DND-41 (cell line): ENCODE data around the gene ULBP2.
"Not testable (repeated sequence)": the region's sequence is repeated elsewhere in the genome, so short reads cannot be mapped to it uniquely, and the experiment has no call there.

Experiments
- EZH2 ChIP-seq: IDR thresholded peaks from 3 replicates; pipeline ENCODE4 v1.6.1; 2012; ENCODE audit warnings: borderline replicate concordance, low read depth, mild to moderate bottlenecking, moderate library complexity, low read length, inconsistent platforms; ENCODE audit not compliant: severe bottlenecking
- TF ChIP-seq, protein P1 (sequence below): IDR thresholded peaks from 2 replicates; pipeline ENCODE4 v1.5.1; 2012; ENCODE audit warnings: borderline replicate concordance, low read length, moderate library complexity, mild to moderate bottlenecking; ENCODE audit not compliant: poor library complexity, severe bottlenecking; ENCODE audit errors: extremely low read depth

DNA sequence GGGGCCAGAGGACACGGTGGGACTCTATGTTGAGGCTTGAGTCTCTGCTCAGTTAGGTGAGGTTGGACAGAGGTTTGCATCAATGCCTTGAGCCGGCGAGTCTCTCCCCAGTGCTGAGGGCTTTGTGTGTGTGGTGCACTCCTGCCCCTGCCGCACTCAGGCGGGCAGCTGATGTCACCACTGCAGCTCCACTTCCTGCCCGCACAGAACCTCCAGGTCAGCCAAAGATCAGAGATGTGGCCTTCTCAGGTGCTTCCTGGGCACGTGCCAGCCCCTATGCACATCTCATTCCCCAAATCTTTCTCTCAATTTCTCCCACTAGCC is 49.6 kb downstream of the ULBP2 start:
- TF ChIP-seq, protein P1, sequence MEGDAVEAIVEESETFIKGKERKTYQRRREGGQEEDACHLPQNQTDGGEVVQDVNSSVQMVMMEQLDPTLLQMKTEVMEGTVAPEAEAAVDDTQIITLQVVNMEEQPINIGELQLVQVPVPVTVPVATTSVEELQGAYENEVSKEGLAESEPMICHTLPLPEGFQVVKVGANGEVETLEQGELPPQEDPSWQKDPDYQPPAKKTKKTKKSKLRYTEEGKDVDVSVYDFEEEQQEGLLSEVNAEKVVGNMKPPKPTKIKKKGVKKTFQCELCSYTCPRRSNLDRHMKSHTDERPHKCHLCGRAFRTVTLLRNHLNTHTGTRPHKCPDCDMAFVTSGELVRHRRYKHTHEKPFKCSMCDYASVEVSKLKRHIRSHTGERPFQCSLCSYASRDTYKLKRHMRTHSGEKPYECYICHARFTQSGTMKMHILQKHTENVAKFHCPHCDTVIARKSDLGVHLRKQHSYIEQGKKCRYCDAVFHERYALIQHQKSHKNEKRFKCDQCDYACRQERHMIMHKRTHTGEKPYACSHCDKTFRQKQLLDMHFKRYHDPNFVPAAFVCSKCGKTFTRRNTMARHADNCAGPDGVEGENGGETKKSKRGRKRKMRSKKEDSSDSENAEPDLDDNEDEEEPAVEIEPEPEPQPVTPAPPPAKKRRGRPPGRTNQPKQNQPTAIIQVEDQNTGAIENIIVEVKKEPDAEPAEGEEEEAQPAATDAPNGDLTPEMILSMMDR = not testable (repeated sequence)
- TF ChIP-seq EZH2 = not testable (repeated sequence)
